Astrocyte (in vitro differentiated cells and primary cell): ENCODE data around the gene TRIM9. TPM values are rescaled to one million over a fixed set of nuclear protein-coding genes. Genes with fewer than 3 reads are reported as not detected.

Experiments used
- DNase-seq: peaks from one replicate; pipeline ENCODE4 v3.0.0-alpha.2; 2010; ENCODE audit warnings: low read depth
- FAIRE-seq: peaks from 2 replicates; lab custom pipeline; 2011; peaks lifted over from hg19 to GRCh38; lab: Jason Lieb, UNC
- H2AFZ ChIP-seq: 2 replicates; pipeline ENCODE4 v1.6.0; 2012; ENCODE audit warnings: low read depth, low read length, inconsistent platforms
- H3K27ac ChIP-seq: 2 replicates; pipeline ENCODE4 v1.5.1; 2011; ENCODE audit warnings: low read depth, low read length, inconsistent platforms
- H3K27me3 ChIP-seq: 2 replicates; pipeline ENCODE4 v1.6.0; 2011; ENCODE audit warnings: low read length, inconsistent platforms; ENCODE audit not compliant: insufficient read depth
- H3K36me3 ChIP-seq: 2 replicates; pipeline ENCODE4 v1.5.1; 2011; ENCODE audit warnings: low read length, inconsistent platforms; ENCODE audit not compliant: insufficient read depth
- H3K4me1 ChIP-seq: 2 replicates; pipeline ENCODE4 v1.5.1; 2011; ENCODE audit warnings: low read length, inconsistent platforms; ENCODE audit not compliant: insufficient read depth
- H3K4me2 ChIP-seq: 2 replicates; pipeline ENCODE4 v1.6.0; 2012; ENCODE audit warnings: low read length, inconsistent platforms
- H3K4me3 ChIP-seq: 2 replicates; pipeline ENCODE4 v1.5.1; 2011; ENCODE audit warnings: low read depth, mild to moderate bottlenecking, low read length, inconsistent platforms; ENCODE audit not compliant: insufficient read depth
- H3K79me2 ChIP-seq: 2 replicates; pipeline ENCODE4 v1.6.0; 2012; ENCODE audit warnings: mild to moderate bottlenecking, low read length, inconsistent platforms; ENCODE audit not compliant: insufficient read depth
- H3K9ac ChIP-seq: 2 replicates; pipeline ENCODE4 v1.6.0; 2012; ENCODE audit warnings: mild to moderate bottlenecking, low read length, inconsistent platforms
- H3K9me3 ChIP-seq: 2 replicates; pipeline ENCODE4 v1.5.1; 2012; ENCODE audit warnings: low read depth, mild to moderate bottlenecking, low read length, inconsistent platforms; ENCODE audit not compliant: insufficient read depth
- H4K20me1 ChIP-seq: 2 replicates; pipeline ENCODE4 v1.6.0; 2012; ENCODE audit warnings: low read length, inconsistent platforms; ENCODE audit not compliant: insufficient read depth
- H3K27ac Mint-ChIP-seq: one replicate; pipeline ENCODE4 v1.8.0; 2021; ENCODE audit warnings: mild to moderate bottlenecking, mixed read lengths; ENCODE audit not compliant: unreplicated experiment
- H3K27me3 Mint-ChIP-seq: one replicate; pipeline ENCODE4 v1.8.0; 2021; ENCODE audit warnings: low read depth, mixed read lengths; ENCODE audit not compliant: unreplicated experiment
- H3K36me3 Mint-ChIP-seq: one replicate; pipeline ENCODE4 v1.8.0; 2021; ENCODE audit warnings: low read depth, mixed read lengths; ENCODE audit not compliant: unreplicated experiment
- H3K4me1 Mint-ChIP-seq: one replicate; pipeline ENCODE4 v1.8.0; 2021; ENCODE audit warnings: low read depth, mixed read lengths; ENCODE audit not compliant: unreplicated experiment
- H3K4me3 Mint-ChIP-seq: one replicate; pipeline ENCODE4 v1.8.0; 2021; ENCODE audit warnings: mild to moderate bottlenecking, moderate library complexity, mixed read lengths; ENCODE audit not compliant: unreplicated experiment
- H3K9me3 Mint-ChIP-seq: one replicate; pipeline ENCODE4 v1.8.0; 2021; ENCODE audit warnings: mild to moderate bottlenecking, mixed read lengths; ENCODE audit not compliant: unreplicated experiment
- EZH2 ChIP-seq: IDR thresholded peaks from 2 replicates; pipeline ENCODE4 v1.6.1; 2012; ENCODE audit warnings: mild to moderate bottlenecking, low read length, inconsistent platforms; ENCODE audit not compliant: insufficient read depth
- total RNA-seq: library from RNA; stranded (reverse); gene quantifications from 2 replicates; pipeline ENCODE4 v1.2.1, GENCODE V29; 2021
- TF ChIP-seq, protein P1 (sequence below): IDR thresholded peaks from 2 replicates; pipeline ENCODE4 v1.5.1; 2011; ENCODE audit warnings: low read depth, mild to moderate bottlenecking, inconsistent platforms, low read length, moderate library complexity; ENCODE audit not compliant: insufficient read depth

Gene TRIM9
- total RNA-seq, 1 donor from 2014 or later: 4.7 TPM

DNA sequence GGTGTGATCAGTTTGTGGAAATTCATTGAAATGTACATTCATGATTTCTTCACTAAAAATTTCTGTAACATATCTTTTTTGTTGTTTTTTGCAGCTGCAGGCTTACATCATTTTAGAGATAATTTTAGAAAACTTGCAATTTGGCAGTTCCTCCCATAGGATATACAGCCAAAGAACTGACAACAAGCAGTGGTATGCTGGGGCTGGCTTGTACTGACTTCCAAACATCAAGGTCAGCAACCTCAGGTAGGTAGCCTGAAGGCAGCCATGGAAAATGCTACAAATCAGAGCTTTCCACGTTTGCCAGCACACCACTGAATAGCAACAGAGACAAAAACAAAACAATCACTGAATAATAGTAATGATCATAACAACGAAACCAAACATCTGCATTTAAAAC lies 21.2 kb downstream of the TRIM9 start:
- TF ChIP-seq, protein P1, sequence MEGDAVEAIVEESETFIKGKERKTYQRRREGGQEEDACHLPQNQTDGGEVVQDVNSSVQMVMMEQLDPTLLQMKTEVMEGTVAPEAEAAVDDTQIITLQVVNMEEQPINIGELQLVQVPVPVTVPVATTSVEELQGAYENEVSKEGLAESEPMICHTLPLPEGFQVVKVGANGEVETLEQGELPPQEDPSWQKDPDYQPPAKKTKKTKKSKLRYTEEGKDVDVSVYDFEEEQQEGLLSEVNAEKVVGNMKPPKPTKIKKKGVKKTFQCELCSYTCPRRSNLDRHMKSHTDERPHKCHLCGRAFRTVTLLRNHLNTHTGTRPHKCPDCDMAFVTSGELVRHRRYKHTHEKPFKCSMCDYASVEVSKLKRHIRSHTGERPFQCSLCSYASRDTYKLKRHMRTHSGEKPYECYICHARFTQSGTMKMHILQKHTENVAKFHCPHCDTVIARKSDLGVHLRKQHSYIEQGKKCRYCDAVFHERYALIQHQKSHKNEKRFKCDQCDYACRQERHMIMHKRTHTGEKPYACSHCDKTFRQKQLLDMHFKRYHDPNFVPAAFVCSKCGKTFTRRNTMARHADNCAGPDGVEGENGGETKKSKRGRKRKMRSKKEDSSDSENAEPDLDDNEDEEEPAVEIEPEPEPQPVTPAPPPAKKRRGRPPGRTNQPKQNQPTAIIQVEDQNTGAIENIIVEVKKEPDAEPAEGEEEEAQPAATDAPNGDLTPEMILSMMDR: no peak
- TF ChIP-seq EZH2: no peak
- H4K20me1 ChIP-seq: no peaks in the 10 kb centered on the region
- H3K4me1 ChIP-seq: peaks cover 5% of the 10 kb centered on the region
- no peak overlapping the region for H3K9ac ChIP-seq
- no peak overlapping the region for H2AFZ ChIP-seq
- H3K4me3 ChIP-seq: no peak overlapping the region
- Mint-ChIP-seq H3K36me3 (peaks cover 2% of the 10 kb centered on the region), H3K4me3 (no peak overlapping the region), H3K27me3 (no peaks in the 10 kb centered on the region), H3K4me1 (peaks cover 9% of the 10 kb centered on the region), H3K9me3 (no peaks in the 10 kb centered on the region), H3K27ac (no peak overlapping the region)
- no peaks in the 10 kb centered on the region for H3K79me2 ChIP-seq
- no peak overlapping the region for H3K4me2 ChIP-seq
- DNase-seq (no peak), FAIRE-seq (no peak)
- no peak overlapping the region for H3K27ac ChIP-seq
- H3K9me3 ChIP-seq: no peaks in the 10 kb centered on the region
- no peaks in the 10 kb centered on the region for H3K36me3 ChIP-seq
- H3K27me3 ChIP-seq: no peaks in the 10 kb centered on the region

DNA sequence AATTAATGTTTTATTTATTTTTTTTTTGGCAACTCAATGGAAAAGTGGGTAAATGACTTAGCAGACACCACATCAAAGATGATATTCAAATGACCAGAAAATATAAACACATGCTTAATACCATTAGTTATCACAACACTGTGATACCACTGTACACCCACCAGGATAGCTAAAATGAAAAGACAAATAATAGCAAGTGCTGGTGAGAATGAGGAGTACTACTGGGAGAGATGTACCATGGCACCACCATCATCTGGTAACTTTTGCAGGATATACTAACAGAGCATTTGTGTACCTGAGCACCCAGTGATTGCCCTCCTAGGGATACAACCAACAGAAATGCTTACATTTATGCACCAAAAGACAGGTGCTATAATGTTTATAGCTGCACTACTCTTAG lies 21.9 kb downstream of the TRIM9 start:
- H3K9me3 Mint-ChIP-seq: no peaks in the 10 kb centered on the region
- Histone ChIP-seq H3K4me1 (peaks cover 4% of the 10 kb centered on the region), H3K27me3 (no peaks in the 10 kb centered on the region), H2AFZ (no peak overlapping the region), H4K20me1 (no peaks in the 10 kb centered on the region), H3K9me3 (no peaks in the 10 kb centered on the region), H3K36me3 (no peaks in the 10 kb centered on the region), H3K9ac (no peak overlapping the region), H3K4me3 (no peak overlapping the region), H3K79me2 (no peaks in the 10 kb centered on the region), H3K4me2 (no peak overlapping the region), H3K27ac (no peak overlapping the region)
- TF ChIP-seq, protein P1: no peak
- no peak for TF ChIP-seq EZH2
- H3K27ac Mint-ChIP-seq: no peak overlapping the region
- H3K27me3 Mint-ChIP-seq: no peaks in the 10 kb centered on the region
- peaks cover 9% of the 10 kb centered on the region for H3K4me1 Mint-ChIP-seq
- DNase-seq (no peak), FAIRE-seq (no peak)
- no peak overlapping the region for H3K4me3 Mint-ChIP-seq
- peaks cover 2% of the 10 kb centered on the region for H3K36me3 Mint-ChIP-seq

- Mint-ChIP-seq H3K27ac (no peak overlapping the region), H3K4me3 (no peak overlapping the region), H3K9me3 (peaks cover 2% of the 10 kb centered on the region), H3K27me3 (no peaks in the 10 kb centered on the region), H3K36me3 (peaks cover 2% of the 10 kb centered on the region), H3K4me1 (peaks cover 9% of the 10 kb centered on the region)
- Histone ChIP-seq H4K20me1 (no peaks in the 10 kb centered on the region), H3K9ac (no peak overlapping the region), H3K36me3 (no peaks in the 10 kb centered on the region), H3K4me1 (no peaks in the 10 kb centered on the region), H3K4me2 (no peak overlapping the region), H3K9me3 (no peaks in the 10 kb centered on the region), H3K27ac (no peak overlapping the region), H2AFZ (no peak overlapping the region), H3K27me3 (no peaks in the 10 kb centered on the region), H3K79me2 (no peaks in the 10 kb centered on the region), H3K4me3 (no peak overlapping the region)
- no peak for FAIRE-seq
- DNase-seq: no peak
- TF ChIP-seq, protein P1: no peak
- no peak for TF ChIP-seq EZH2
Measured at GRCh38 chr14:51071857-51072256, 23.0 kb downstream of the TRIM9 start.
